ENCODE results near the gene USE1.

The USE1 gene

GRCh38 chr19:17259118-17259780 lies 44.1 kb downstream of the USE1 start:
- DNase-seq = no peak

- no peak for DNase-seq
Observed at GRCh38 chr19:17259934-17260333, 44.8 kb downstream of the USE1 start.

- DNase-seq = peak; percentile 94
Observed at GRCh38 chr19:17260842-17261325, 45.7 kb downstream of the USE1 start.

- no peak for DNase-seq
Observed at GRCh38 chr19:17262557-17262956, 47.4 kb downstream of the USE1 start.

- no peak for DNase-seq
Observed at GRCh38 chr19:17263712-17264640, 48.8 kb downstream of the USE1 start.

- DNase-seq = no peak
Observed at GRCh38 chr19:17264641-17264979, 49.5 kb downstream of the USE1 start, which contains the start of gene USHBP1. TSS of gene USHBP1 (minus strand) at chr19:17264745. CDS start at chr19:17264299, 446 bp downstream.

GRCh38 chr19:17266026-17266425 lies 50.9 kb downstream of the USE1 start:
- no peak for DNase-seq

- DNase-seq = no peak
Observed at GRCh38 chr19:17266589-17266974, 51.4 kb downstream of the USE1 start.

GRCh38 chr19:17266975-17267788 lies 52.0 kb downstream of the USE1 start, which contains the start of gene BABAM1:
TSS of gene BABAM1 (plus strand) at chr19:17267443. CDS start at chr19:17268807, 1,364 bp downstream.
- peak; percentile 100 for DNase-seq

GRCh38 chr19:17268754-17269153 lies 53.6 kb downstream of the USE1 start:
- no peak for DNase-seq

All from hematopoietic multipotent progenitor cell treated with erythropoietin and hydrocortisone succinate and interleukin-3 and kit ligand, for 4 days (in vitro differentiated cells).